Measurements from ENCODE around the gene ADGRL3. TPM values are rescaled to one million over a fixed set of nuclear protein-coding genes. Genes with fewer than 3 reads are reported as not detected.

ADGRL3 gene
- total RNA-seq, 4 donors from 2014 or later = 4.6 to 7.1 (median 6.3) TPM

GRCh38 chr4:62080431-62080830, 880.3 kb downstream of the ADGRL3 start:
- TF ChIP-seq EP300 (IDR thresholded peaks at IDR 0.05) (no peak), CTCF (IDR thresholded peaks at IDR 0.05) (no peak), POLR2AphosphoS5 (IDR thresholded peaks at IDR 0.05) (no peak), POLR2A (IDR thresholded peaks at IDR 0.05; ENCODE audit: low read depth) (no peak)
- intact Hi-C loops (cut with DNase I) = no loop called here
- H3K4me3 ChIP-seq = no peak overlapping the region
- 47% methylated on average over 1 of the region's 1 CpG for WGBS
- H3K36me3 ChIP-seq = no peaks in the 10 kb centered on the region
- no peak for DNase-seq (ENCODE audit: extremely low spot score)
- H3K4me1 ChIP-seq = no peaks in the 10 kb centered on the region
- H3K27me3 ChIP-seq = no peaks in the 10 kb centered on the region
- H3K9me3 ChIP-seq = no peaks in the 10 kb centered on the region
- no peak overlapping the region for H3K27ac ChIP-seq (replicated peaks in 1 of 4)

GRCh38 chr4:62087706-62088105, 887.6 kb downstream of the ADGRL3 start:
- Histone ChIP-seq H3K4me1 (no peaks in the 10 kb centered on the region), H3K27ac (replicated peaks in 1 of 4) (no peak overlapping the region), H3K9me3 (peaks cover 0 to 4% (median 0%) of the 10 kb centered on the region in 4 donors), H3K27me3 (no peaks in the 10 kb centered on the region), H3K4me3 (no peak overlapping the region), H3K36me3 (no peaks in the 10 kb centered on the region)
- DNase-seq (ENCODE audit: extremely low spot score) = no peak
- TF ChIP-seq POLR2AphosphoS5 (IDR thresholded peaks at IDR 0.05) (no peak), EP300 (IDR thresholded peaks at IDR 0.05) (no peak), CTCF (IDR thresholded peaks at IDR 0.05) (no peak), POLR2A (IDR thresholded peaks at IDR 0.05; ENCODE audit: low read depth) (no peak)
- intact Hi-C loops (cut with DNase I) = no loop called here

GRCh38 chr4:62093735-62094134, 893.6 kb downstream of the ADGRL3 start:
- Histone ChIP-seq H3K4me1 (no peaks in the 10 kb centered on the region), H3K4me3 (no peak overlapping the region), H3K27ac (replicated peaks in 1 of 4) (no peak overlapping the region), H3K9me3 (peaks cover 0 to 5% (median 2%) of the 10 kb centered on the region in 4 donors), H3K36me3 (no peaks in the 10 kb centered on the region), H3K27me3 (no peaks in the 10 kb centered on the region)
- TF ChIP-seq POLR2A (IDR thresholded peaks at IDR 0.05; ENCODE audit: low read depth) (no peak), CTCF (IDR thresholded peaks at IDR 0.05) (no peak), EP300 (IDR thresholded peaks at IDR 0.05) (no peak)
- intact Hi-C loops (cut with DNase I) = no loop called here
- WGBS = 94% methylated on average over 2 of the region's 4 CpGs
- no peak for DNase-seq (ENCODE audit: extremely low spot score)

- Histone ChIP-seq H3K27ac (replicated peaks in 1 of 4) (no peak overlapping the region), H3K36me3 (no peaks in the 10 kb centered on the region), H3K4me1 (no peaks in the 10 kb centered on the region), H3K4me3 (no peak overlapping the region), H3K9me3 (peaks cover 0 to 5% (median 2%) of the 10 kb centered on the region in 4 donors), H3K27me3 (no peaks in the 10 kb centered on the region)
- no peak for DNase-seq (ENCODE audit: extremely low spot score)
- TF ChIP-seq POLR2AphosphoS5 (IDR thresholded peaks at IDR 0.05) (no peak), EP300 (IDR thresholded peaks at IDR 0.05) (no peak), CTCF (IDR thresholded peaks at IDR 0.05) (no peak), POLR2A (IDR thresholded peaks at IDR 0.05; ENCODE audit: low read depth) (no peak)
- intact Hi-C loops (cut with DNase I) = no loop called here
- WGBS = 72% methylated on average over 2 of the region's 2 CpGs
Measured at GRCh38 chr4:62096881-62097280, 896.8 kb downstream of the ADGRL3 start.

GRCh38 chr4:62115216-62115615, 915.1 kb downstream of the ADGRL3 start:
- WGBS = 74% methylated on average over 1 of the region's 1 CpG

More at GRCh38 chr4:62115216-62115615, 915.1 kb downstream of the ADGRL3 start:
- no peak overlapping the region for H3K4me3 ChIP-seq
- no peaks in the 10 kb centered on the region for H3K27me3 ChIP-seq
- intact Hi-C loops (cut with DNase I) = no loop called here
- no peaks in the 10 kb centered on the region for H3K36me3 ChIP-seq
- H3K4me1 ChIP-seq = no peaks in the 10 kb centered on the region
- no peaks in the 10 kb centered on the region for H3K9me3 ChIP-seq
- DNase-seq (ENCODE audit: extremely low spot score) = no peak
- H3K27ac ChIP-seq (replicated peaks in 1 of 4) = no peak overlapping the region
- TF ChIP-seq POLR2A (IDR thresholded peaks at IDR 0.05; ENCODE audit: low read depth) (no peak), CTCF (IDR thresholded peaks at IDR 0.05) (no peak), POLR2AphosphoS5 (IDR thresholded peaks at IDR 0.05) (no peak), EP300 (IDR thresholded peaks at IDR 0.05) (no peak)

All from esophagus muscularis mucosa (tissue), 4 donors.